Measurements from ENCODE around the gene GPR146. TPM values are rescaled to one million over a fixed set of nuclear protein-coding genes. Genes with fewer than 3 reads are reported as not detected.

GPR146 gene
- total and polyA plus RNA-seq, 8 donors: 6.3 to 18.9 (median 7.9) TPM

DNA sequence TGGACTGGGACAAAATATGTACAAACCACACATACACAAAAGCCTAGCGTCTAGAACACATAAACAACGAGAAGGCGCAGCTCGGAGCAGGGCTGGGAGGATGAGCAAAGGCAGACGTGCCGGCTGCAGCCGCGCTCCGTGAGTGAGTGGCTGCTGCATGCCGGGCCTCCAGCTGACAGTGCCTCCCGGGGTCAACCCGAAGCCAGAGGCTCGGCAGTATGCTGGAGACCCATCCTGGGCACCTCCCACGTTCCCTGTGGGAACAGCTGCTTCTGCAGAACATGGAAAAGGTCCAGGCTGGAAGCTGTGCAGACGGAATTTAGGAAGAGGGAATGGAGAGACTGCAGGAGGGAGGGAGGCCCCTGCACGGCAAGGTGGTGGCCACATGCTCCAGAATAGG is 3.6 kb upstream of the GPR146 start:
- Histone ChIP-seq H3K27ac (no peak overlapping the region), H3K36me3 (no peaks in the 10 kb centered on the region), H3K9me3 (no peaks in the 10 kb centered on the region), H3K4me3 (no peak overlapping the region), H3K4me1 (peaks cover 20 to 50% of the 10 kb centered on the region in 2 donors), H3K27me3 (peaks cover 0 to 17% of the 10 kb centered on the region in 2 donors)
- intact Hi-C loops (cut with DNase I): no loop called here
- no peak for ATAC-seq
- DNase-seq: peak in 2 of 4 donors; percentile 76 to 78
- TF ChIP-seq, protein P1, sequence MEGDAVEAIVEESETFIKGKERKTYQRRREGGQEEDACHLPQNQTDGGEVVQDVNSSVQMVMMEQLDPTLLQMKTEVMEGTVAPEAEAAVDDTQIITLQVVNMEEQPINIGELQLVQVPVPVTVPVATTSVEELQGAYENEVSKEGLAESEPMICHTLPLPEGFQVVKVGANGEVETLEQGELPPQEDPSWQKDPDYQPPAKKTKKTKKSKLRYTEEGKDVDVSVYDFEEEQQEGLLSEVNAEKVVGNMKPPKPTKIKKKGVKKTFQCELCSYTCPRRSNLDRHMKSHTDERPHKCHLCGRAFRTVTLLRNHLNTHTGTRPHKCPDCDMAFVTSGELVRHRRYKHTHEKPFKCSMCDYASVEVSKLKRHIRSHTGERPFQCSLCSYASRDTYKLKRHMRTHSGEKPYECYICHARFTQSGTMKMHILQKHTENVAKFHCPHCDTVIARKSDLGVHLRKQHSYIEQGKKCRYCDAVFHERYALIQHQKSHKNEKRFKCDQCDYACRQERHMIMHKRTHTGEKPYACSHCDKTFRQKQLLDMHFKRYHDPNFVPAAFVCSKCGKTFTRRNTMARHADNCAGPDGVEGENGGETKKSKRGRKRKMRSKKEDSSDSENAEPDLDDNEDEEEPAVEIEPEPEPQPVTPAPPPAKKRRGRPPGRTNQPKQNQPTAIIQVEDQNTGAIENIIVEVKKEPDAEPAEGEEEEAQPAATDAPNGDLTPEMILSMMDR (IDR thresholded peaks at IDR 0.05): no peak

DNA sequence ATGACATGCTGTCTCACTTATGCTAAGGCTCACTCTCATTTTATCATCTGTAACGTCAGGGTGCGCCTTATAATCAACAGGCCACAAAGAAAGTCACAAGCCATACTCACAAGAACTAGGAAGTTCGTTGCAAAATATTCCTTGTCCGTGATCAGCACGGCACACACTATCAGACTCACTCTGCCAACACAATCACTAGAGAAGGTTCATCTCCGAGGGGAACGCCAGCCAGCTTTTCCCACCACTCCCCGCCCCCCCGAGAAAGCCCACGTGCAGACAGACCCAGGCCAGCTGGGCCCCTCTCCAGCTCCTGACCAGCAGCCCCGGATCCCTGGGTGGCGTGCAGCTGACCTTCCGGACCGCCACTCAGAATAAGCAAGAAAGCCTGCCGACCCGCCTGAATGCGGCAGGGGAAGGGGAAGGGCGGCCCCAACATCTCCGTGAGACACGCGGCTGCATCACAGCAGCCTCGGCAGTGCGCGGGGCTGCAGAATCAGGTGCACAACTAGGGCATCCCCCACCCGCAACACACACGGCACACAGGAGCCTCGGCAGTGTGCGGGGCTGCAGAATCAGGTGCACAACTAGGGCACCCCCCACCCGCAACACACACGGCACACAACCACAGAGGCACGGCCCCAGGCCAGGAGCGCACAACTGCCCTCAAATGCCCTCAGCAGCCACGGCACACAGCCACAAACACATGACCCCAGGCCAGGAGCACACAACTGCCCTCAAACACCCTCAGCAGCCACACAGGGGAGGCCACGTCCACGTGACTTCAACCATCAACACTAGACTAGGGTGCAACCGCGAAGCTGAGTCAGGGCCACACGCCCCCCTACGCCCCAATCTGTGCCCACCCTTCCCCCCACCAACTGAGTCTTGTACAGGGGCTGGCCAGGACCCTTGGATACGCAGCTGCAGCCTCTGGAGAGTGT is 2.5 kb upstream of the GPR146 start:
- TF ChIP-seq, protein P1 (IDR thresholded peaks at IDR 0.05): no peak
- no peak overlapping the region for H3K27ac ChIP-seq
- DNase-seq (peak in 1 of 4 donors; percentile 76), ATAC-seq (no peak)
- H3K4me3 ChIP-seq: no peak overlapping the region
- H3K9me3 ChIP-seq: no peaks in the 10 kb centered on the region
- intact Hi-C loops (cut with DNase I): no loop called here
- H3K36me3 ChIP-seq: no peaks in the 10 kb centered on the region
- peaks cover 20 to 58% of the 10 kb centered on the region in 2 donors for H3K4me1 ChIP-seq
- H3K27me3 ChIP-seq: peaks cover 0 to 17% of the 10 kb centered on the region in 2 donors

DNA sequence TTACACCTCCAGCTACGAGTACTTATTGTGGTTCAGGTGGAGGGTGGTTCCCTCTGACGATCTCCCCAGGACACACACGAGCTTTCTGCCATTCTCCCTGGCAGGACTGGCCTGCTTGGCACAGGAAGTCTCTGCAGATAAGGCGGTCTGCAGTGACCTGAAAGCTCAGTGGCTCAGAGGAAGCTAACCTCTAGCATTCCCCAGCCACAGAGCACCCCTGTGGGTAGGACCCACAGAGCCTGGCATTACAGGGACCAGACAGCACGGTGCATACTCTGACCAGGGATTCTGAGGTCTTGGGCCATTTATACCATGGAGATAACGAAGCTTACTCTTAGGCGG is 1.9 kb upstream of the GPR146 start:
- intact Hi-C loops (cut with DNase I): no loop called here
- Histone ChIP-seq H3K4me1 (peaks cover 20 to 61% of the 10 kb centered on the region in 2 donors), H3K9me3 (no peaks in the 10 kb centered on the region), H3K36me3 (no peaks in the 10 kb centered on the region), H3K27me3 (peaks cover 0 to 17% of the 10 kb centered on the region in 2 donors), H3K27ac (no peak overlapping the region), H3K4me3 (no peak overlapping the region)
- no peak for ATAC-seq
- no peak for DNase-seq
- TF ChIP-seq, protein P1 (IDR thresholded peaks at IDR 0.05): no peak

DNA sequence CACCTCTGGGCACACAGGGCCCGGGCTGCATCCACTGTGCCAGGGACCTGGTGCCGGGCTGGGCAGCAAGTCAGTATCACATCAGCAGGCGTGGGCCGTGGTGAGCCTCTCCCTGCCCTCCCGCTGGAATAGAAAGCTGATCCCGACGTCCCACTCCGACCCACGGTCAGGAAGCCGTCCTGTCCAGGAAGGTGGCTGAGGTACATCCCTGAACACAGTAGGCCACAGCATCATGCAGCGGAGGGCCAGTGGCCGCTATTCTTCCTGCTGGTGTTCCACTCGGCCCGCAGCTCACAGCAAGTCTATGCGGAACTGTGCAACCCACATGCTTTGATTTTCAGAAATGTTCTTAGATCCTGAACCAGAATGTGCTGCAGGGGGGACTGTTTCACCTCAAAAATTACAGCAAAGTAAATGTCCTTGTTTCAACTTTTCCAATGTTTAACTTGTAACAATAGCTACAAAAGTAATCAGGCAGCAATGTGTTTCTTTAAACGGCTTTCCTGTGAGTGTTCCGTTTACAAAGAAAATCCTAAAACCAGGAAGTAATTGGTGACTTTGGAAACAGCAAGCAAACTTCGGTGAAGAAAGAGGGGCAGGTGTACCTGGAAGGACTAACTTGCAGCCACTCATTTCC is 676 bp upstream of the GPR146 start:
- H3K4me3 ChIP-seq: peak overlapping the region; percentile 14 to 58
- peaks cover 0 to 17% of the 10 kb centered on the region in 2 donors for H3K27me3 ChIP-seq
- H3K36me3 ChIP-seq: no peaks in the 10 kb centered on the region
- peak; percentile 12 for ATAC-seq
- intact Hi-C loops (cut with DNase I): no loop called here
- peak overlapping the region; percentile 80 to 87 for H3K27ac ChIP-seq
- peaks cover 20 to 72% of the 10 kb centered on the region in 2 donors for H3K4me1 ChIP-seq
- DNase-seq: peak in 1 of 4 donors; percentile 78
- H3K9me3 ChIP-seq: no peaks in the 10 kb centered on the region
- TF ChIP-seq, protein P1 (IDR thresholded peaks at IDR 0.05): no peak

All from left lung (tissue), 10 donors.